H1 (cell line): ENCODE results near the gene TAX1BP3. TPM values are rescaled to one million over a fixed set of nuclear protein-coding genes. Genes with fewer than 3 reads are reported as not detected.

Experiments used
- CTCF ChIA-PET: fragments of 300-600 bp; sonication (Branson Sonifier 250); formaldehyde crosslinking; loops from one replicate; lab custom pipeline; 2021; ENCODE audit not compliant: partially characterized antibody; lab: Charles Lee
- POLR2A ChIA-PET: fragments of 300-600 bp; sonication (Branson Sonifier 250); formaldehyde crosslinking; loops from one replicate; lab custom pipeline; 2021; ENCODE audit warnings: inconsistent platforms; ENCODE audit not compliant: partially characterized antibody; lab: Charles Lee
- DNase-seq, 2 experiments: peaks; one replicate each; pipeline versions ENCODE4 v3.0.0 to v3.0.0-alpha.2; 2010 to 2022; ENCODE audit warnings: low spot score in 2 of 2, low read depth in 1 of 2, mixed read lengths in 1 of 2
- FAIRE-seq: peaks from 2 replicates; lab custom pipeline; 2011; peaks lifted over from hg19 to GRCh38; lab: Jason Lieb, UNC
- H2AFZ ChIP-seq: 2 replicates; pipeline ENCODE4 v1.8.1; 2012; ENCODE audit warnings: low read length, inconsistent platforms
- H2AK5ac ChIP-seq: 2 replicates; pipeline ENCODE4 v1.6.1; 2013; ENCODE audit warnings: low read depth, low read length
- H2BK120ac ChIP-seq: replicated peaks from 2 replicates; pipeline ENCODE3; 2013; ENCODE audit warnings: low read depth, low read length, inconsistent platforms
- H2BK12ac ChIP-seq: 2 replicates; pipeline ENCODE4 v1.6.1; 2013; ENCODE audit warnings: low read depth, low read length
- H2BK15ac ChIP-seq: 2 replicates; pipeline ENCODE4 v1.6.1; 2013; ENCODE audit warnings: low read length
- H2BK20ac ChIP-seq: 2 replicates; pipeline ENCODE4 v1.6.1; 2013; ENCODE audit warnings: low read length
- H2BK5ac ChIP-seq: 2 replicates; pipeline ENCODE4 v1.6.1; 2013; ENCODE audit warnings: low read depth, low read length
- H3K14ac ChIP-seq: 2 replicates; pipeline ENCODE4 v1.6.1; 2013; ENCODE audit warnings: inconsistent platforms; ENCODE audit not compliant: insufficient read length
- H3K18ac ChIP-seq: 2 replicates; pipeline ENCODE4 v1.6.1; 2013; ENCODE audit warnings: low read length; ENCODE audit errors: extremely low read depth
- H3K23ac ChIP-seq: 2 replicates; pipeline ENCODE4 v1.6.1; 2013; ENCODE audit warnings: inconsistent platforms; ENCODE audit not compliant: insufficient read length
- H3K23me2 ChIP-seq: 2 replicates; pipeline ENCODE4 v1.6.1; 2013; ENCODE audit warnings: low read depth, low read length
- H3K27ac ChIP-seq: 2 replicates; pipeline ENCODE4 v1.6.1; 2011; ENCODE audit warnings: low read depth, low read length, inconsistent platforms
- H3K27me3 ChIP-seq, 4 experiments: replicated peaks in 1 of 4; 1 replicate in 1 of 4; 2 replicates in 3 of 4; pipeline versions ENCODE4 v1.6.1 to v1.8.1; 2011 to 2013; ENCODE audit warnings: low read length in 3 of 4, mild to moderate bottlenecking in 3 of 4, inconsistent platforms in 2 of 4, mixed read lengths in 2 of 4, moderate library complexity in 1 of 4; ENCODE audit not compliant: control insufficient read depth in 3 of 4, insufficient read depth in 3 of 4; ENCODE audit errors: extremely low read depth in 1 of 4
- H3K36me3 ChIP-seq, 4 experiments: 2 replicates each; pipeline versions ENCODE4 v1.6.1 to v1.8.1; 2011 to 2013; ENCODE audit warnings: mild to moderate bottlenecking in 4 of 4, low read length in 3 of 4, moderate library complexity in 2 of 4, control low read depth in 1 of 4, inconsistent platforms in 1 of 4; ENCODE audit not compliant: insufficient read depth in 4 of 4, control insufficient read depth in 2 of 4
- H3K4ac ChIP-seq: replicated peaks from 2 replicates; pipeline ENCODE3; 2013; ENCODE audit warnings: low read length, low read depth, mixed read lengths, inconsistent platforms; ENCODE audit not compliant: insufficient read length
- H3K4me1 ChIP-seq, 4 experiments: replicated peaks in 1 of 4; 1 replicate in 1 of 4; 2 replicates in 3 of 4; pipeline versions ENCODE4 v1.6.1 to v1.8.1; 2011 to 2013; ENCODE audit warnings: low read length in 3 of 4, inconsistent platforms in 2 of 4, mixed read lengths in 1 of 4; ENCODE audit not compliant: insufficient read depth in 4 of 4, control insufficient read depth in 3 of 4
- H3K4me2 ChIP-seq, 2 experiments: 2 replicates each; pipeline versions ENCODE4 v1.6.1 to v1.8.1; 2011 to 2013; ENCODE audit warnings: low read depth in 2 of 2, low read length in 2 of 2, control low read depth in 1 of 2, inconsistent platforms in 1 of 2, mild to moderate bottlenecking in 1 of 2; ENCODE audit not compliant: insufficient read depth in 1 of 2
- H3K4me3 ChIP-seq, 4 experiments: fragments of 200-600, 300-600 bp in 1 of 4; sonication (generic), shearing (Covaris generic), sonication (Bioruptor Twin) in 1 of 4; 2 replicates each; pipeline versions ENCODE4 v1.5.1 to v1.8.1; 2011 to 2016; ENCODE audit warnings: low read length in 4 of 4, low read depth in 3 of 4, control low read depth in 2 of 4, inconsistent platforms in 2 of 4, mild to moderate bottlenecking in 2 of 4, mixed read lengths in 1 of 4, moderate library complexity in 1 of 4; ENCODE audit not compliant: insufficient read depth in 2 of 4; ENCODE audit errors: extremely low read depth in 1 of 4
- H3K56ac ChIP-seq: replicated peaks from 2 replicates; pipeline ENCODE3; 2013; ENCODE audit warnings: low read depth, mild to moderate bottlenecking, mixed read lengths, low read length, inconsistent platforms; ENCODE audit not compliant: insufficient read length
- H3K79me1 ChIP-seq: 2 replicates; pipeline ENCODE4 v1.6.1; 2013; ENCODE audit warnings: low read depth, low read length, control low read depth
- H3K79me2 ChIP-seq, 2 experiments: 2 replicates each; pipeline versions ENCODE4 v1.6.1 to v1.8.1; 2012 to 2013; ENCODE audit warnings: low read length in 2 of 2, mild to moderate bottlenecking in 2 of 2, inconsistent platforms in 1 of 2; ENCODE audit not compliant: insufficient read depth in 2 of 2, control insufficient read depth in 1 of 2
- H3K9ac ChIP-seq, 4 experiments: replicated peaks in 1 of 4; 1 replicate in 1 of 4; 2 replicates in 3 of 4; pipeline versions ENCODE4 v1.6.1 to v1.8.1; 2011 to 2013; ENCODE audit warnings: low read depth in 3 of 4, low read length in 3 of 4, control low read depth in 2 of 4, mild to moderate bottlenecking in 2 of 4, moderate library complexity in 2 of 4, inconsistent platforms in 1 of 4; ENCODE audit errors: extremely low read depth in 1 of 4
- H3K9me3 ChIP-seq, 2 experiments: 2 replicates each; pipeline versions ENCODE4 v1.6.1 to v1.8.1; 2012 to 2013; ENCODE audit warnings: mild to moderate bottlenecking in 2 of 2, moderate library complexity in 2 of 2, control low read depth in 1 of 2, inconsistent platforms in 1 of 2, low read depth in 1 of 2, low read length in 1 of 2, mixed read lengths in 1 of 2; ENCODE audit not compliant: insufficient read depth in 2 of 2
- H4K20me1 ChIP-seq, 2 experiments: replicated peaks in 1 of 2; 2 replicates each; pipeline versions ENCODE3 to v1.8.1; 2011 to 2013; ENCODE audit warnings: inconsistent platforms in 2 of 2, low read length in 2 of 2, mild to moderate bottlenecking in 1 of 2; ENCODE audit not compliant: insufficient read depth in 2 of 2, control insufficient read depth in 1 of 2
- H4K5ac ChIP-seq: 2 replicates; pipeline ENCODE4 v1.6.1; 2013; ENCODE audit warnings: low read length, low read depth, mixed read lengths, inconsistent platforms; ENCODE audit not compliant: insufficient read length
- H4K8ac ChIP-seq: 2 replicates; pipeline ENCODE4 v1.8.0; 2013; ENCODE audit warnings: mild to moderate bottlenecking, moderate library complexity, low read length, inconsistent platforms; ENCODE audit not compliant: insufficient read depth; ENCODE audit errors: extremely low read depth
- H4K91ac ChIP-seq: replicated peaks from 2 replicates; pipeline ENCODE3; 2013; ENCODE audit warnings: low read length, mixed read lengths, inconsistent platforms; ENCODE audit not compliant: insufficient read length
- HDAC2 ChIP-seq, 2 experiments: fragments of 300-600 bp in 1 of 2; sonication (generic) in 1 of 2; IDR thresholded peaks; 2 replicates each; pipeline ENCODE4 v1.6.1; 2011 to 2012; ENCODE audit warnings: low read depth in 2 of 2, low read length in 2 of 2, mild to moderate bottlenecking in 2 of 2, moderate library complexity in 2 of 2, borderline replicate concordance in 1 of 2, inconsistent platforms in 1 of 2
- KDM4A ChIP-seq: IDR thresholded peaks from one replicate; pipeline ENCODE4 v1.7.1; 2012; ENCODE audit warnings: low read depth, mild to moderate bottlenecking, moderate library complexity, low read length, inconsistent platforms; ENCODE audit not compliant: severe bottlenecking
- SAP30 ChIP-seq: fragments of 300-600 bp; sonication (generic); IDR thresholded peaks from 2 replicates; pipeline ENCODE4 v1.7.1; 2012; ENCODE audit warnings: low read length, moderate library complexity, mild to moderate bottlenecking, inconsistent platforms; ENCODE audit not compliant: insufficient read depth, insufficient replicate concordance
- SIN3A ChIP-seq, 2 experiments: IDR thresholded peaks in 1 of 2; conservative IDR thresholded peaks in 1 of 2; 2 replicates each; pipeline ENCODE4 v1.6.1; 2011 to 2012; ENCODE audit warnings: low read length in 2 of 2, improper control_type of control experiment in 1 of 2, low read depth in 1 of 2, mild to moderate bottlenecking in 1 of 2
- SRF ChIP-seq: IDR thresholded peaks from 2 replicates; pipeline ENCODE4 v1.6.1; 2011; ENCODE audit warnings: mild to moderate bottlenecking, low read depth, low read length, moderate library complexity
- WGBS, 2 experiments: shearing (Covaris generic) in 1 of 2; methylation state at CpG; one replicate each; pipeline versions ENCODE4 v1.1.6 to v1.1.7; 2013 to 2015; ENCODE audit warnings: low lambda C conversion rate in 2 of 2, mixed read lengths in 2 of 2, inconsistent platforms in 1 of 2, low coverage in 1 of 2, missing lambda C conversion rate in 1 of 2; ENCODE audit not compliant: insufficient replicate concordance in 2 of 2, insufficient coverage in 1 of 2, insufficient read length in 1 of 2; ENCODE audit errors: extremely low coverage in 1 of 2, missing lambda C conversion rate in 1 of 2; 5-methylcytosine and 5-hydroxymethylcytosine counted together
- polyA plus RNA-seq, 7 experiments: library from polyadenylated mRNA; depleted of rRNA in 3 of 7; stranded (reverse) in 5 of 7; unstranded in 2 of 7; fragments of >200 nt in 5 of 7; fragments of 200-250 nt in 2 of 7; gene quantifications; 1 replicate in 5 of 7; 2 replicates in 1 of 7; 4 replicates in 1 of 7; pipeline versions ENCODE4 v1.2.1 to v1.2.3, GENCODE V29; 2011 to 2013; ENCODE audit warnings: missing spikeins in 2 of 7, mixed read lengths in 2 of 7
- total RNA-seq: library from RNA; stranded (reverse); fragmentation: NEBNext Ultra II Directional; extraction: Animal tissue kit (Norgen Biotek cat#: 25700); gene quantifications from 2 replicates; pipeline ENCODE4 v1.2.1, GENCODE V29; 2021

The TAX1BP3 gene
- total and polyA plus RNA-seq, 2 of the 8 experiments (the other 6 are each of a cell fraction or from before 2014, with no cell fraction given): 65.3 to 81.8 TPM

GRCh38 chr17:3635474-3636153 lies 32.8 kb downstream of the TAX1BP3 start:
- peak overlapping the region; percentile 78; the same call in 1 of the 2 replicates for H2BK5ac ChIP-seq
- peak overlapping the region; percentile 63; the same call in 1 of the 2 replicates for H3K27ac ChIP-seq
- peak overlapping the region; percentile 50 to 92 for H3K4me2 ChIP-seq
- peak overlapping the region; percentile 52 to 70 (median 69); a peak in 6 of 7 replicates for H3K9ac ChIP-seq
- peak overlapping the region; percentile 87 to 95 (median 88) for H3K4me3 ChIP-seq
- H2BK120ac ChIP-seq: no peak overlapping the region
- CTCF ChIA-PET: interaction anchor here (0.8 to 2.0 kb wide), 4 partner anchors 13 to 47 kb away, joined by 3 to 4 read pairs (median 4); no protein-coding TSS in a partner anchor
- peaks cover 0 to 5% (median 1%) of the 10 kb centered on the region in 4 experiments; a peak in 3 of 7 replicates for H3K4me1 ChIP-seq
- H3K4ac ChIP-seq: no peak overlapping the region
- no peak overlapping the region for H2AK5ac ChIP-seq
- peaks cover 3 to 11% (median 6%) of the 10 kb centered on the region in 4 experiments; a peak in 6 of 8 replicates for H3K36me3 ChIP-seq
- H3K14ac ChIP-seq: no peak overlapping the region
- H2BK12ac ChIP-seq: no peak overlapping the region
- no peaks in the 10 kb centered on the region for H3K27me3 ChIP-seq
- H3K79me2 ChIP-seq: peaks cover 0 to 20% of the 10 kb centered on the region in 2 experiments; a peak in 2 of 4 replicates
- H3K23me2 ChIP-seq: peaks cover 6% of the 10 kb centered on the region; the same call in 1 of the 2 replicates
- FAIRE-seq (no peak), DNase-seq (no peak)
- H4K5ac ChIP-seq: peak overlapping the region; percentile 63
- no peaks in the 10 kb centered on the region for H3K9me3 ChIP-seq
- TF ChIP-seq SRF (no peak), HDAC2 (IDR thresholded peaks at IDR 0.05; ENCODE audit: borderline replicate concordance in 1 of 2, low read depth in 2 of 2, low read length in 2 of 2) (no peak; a peak in 1 of 4 replicates), SAP30 (no peak), SIN3A (conservative IDR thresholded peaks at IDR 0.05 in 1 of 2, IDR thresholded peaks at IDR 0.05 in 1 of 2; ENCODE audit: low read depth in 1 of 2, low read length in 2 of 2) (0 out of 4 replicates have a peak, but pooled peaks of 1 of the 2 experiments have one; percentile 27), KDM4A (peak; percentile 83)
- H2AFZ ChIP-seq: no peak overlapping the region; the same call in 1 of the 2 replicates
- H4K8ac ChIP-seq: peak overlapping the region; percentile 38
- H2BK20ac ChIP-seq: no peak overlapping the region
- 26% methylated on average over 23 of the region's 38 CpGs; no CpG with 5 or more reads in 1 of the 2 experiments for WGBS, 2 experiments
- POLR2A ChIA-PET: interaction anchor here (0.6 to 3.4 kb wide), 11 partner anchors 9 to 172 kb away, joined by 3 to 19 read pairs (median 5); partner anchors contain the start of gene TAX1BP3
- H3K23ac ChIP-seq: no peak overlapping the region
- H3K18ac ChIP-seq: peak overlapping the region; percentile 87
- H3K56ac ChIP-seq: peak overlapping the region; percentile 95
- peaks cover 2 to 11% of the 10 kb centered on the region in 2 experiments for H4K20me1 ChIP-seq
- H2BK15ac ChIP-seq: no peak overlapping the region
- peak overlapping the region; percentile 81 for H4K91ac ChIP-seq
- peaks cover 6% of the 10 kb centered on the region; the same call in 1 of the 2 replicates for H3K79me1 ChIP-seq
